Measurements from ENCODE around the gene SRSF11. TPM values are rescaled to one million over a fixed set of nuclear protein-coding genes. Genes with fewer than 3 reads are reported as not detected.
A peak's percentile ranks its signal among the peaks of the same experiment; 100 is the strongest.

The SRSF11 gene
- total and polyA plus RNA-seq, 7 donors: 34.2 to 248 (median 156) TPM

DNA sequence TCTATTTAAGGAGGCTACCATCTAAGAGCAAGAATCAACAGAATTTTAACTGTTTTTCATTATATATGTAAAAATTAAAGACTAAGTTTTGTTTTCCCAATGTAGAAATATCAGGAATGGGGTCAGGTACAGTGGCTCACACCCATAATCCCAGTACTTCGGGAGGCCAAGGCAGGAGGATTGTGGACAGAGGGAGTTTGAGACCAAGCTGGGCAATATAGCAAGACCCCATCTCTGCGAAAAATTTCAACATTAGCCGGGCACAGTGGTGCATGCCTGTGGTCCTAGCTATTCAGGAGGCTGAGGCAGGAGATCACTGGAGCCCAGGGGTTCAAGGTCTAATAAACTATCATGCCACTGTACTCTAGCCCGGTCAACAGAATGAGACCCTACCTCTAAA is 21.1 kb upstream of the SRSF11 start:
- H3K4me1 ChIP-seq: peaks cover 0 to 24% (median 17%) of the 10 kb centered on the region in 4 donors
- H3K4me3 ChIP-seq: no peak overlapping the region
- intact Hi-C loops (cut with DNase I): no loop called here
- DNase-seq: no peak
- H3K36me3 ChIP-seq: no peaks in the 10 kb centered on the region
- TF ChIP-seq, protein P1, sequence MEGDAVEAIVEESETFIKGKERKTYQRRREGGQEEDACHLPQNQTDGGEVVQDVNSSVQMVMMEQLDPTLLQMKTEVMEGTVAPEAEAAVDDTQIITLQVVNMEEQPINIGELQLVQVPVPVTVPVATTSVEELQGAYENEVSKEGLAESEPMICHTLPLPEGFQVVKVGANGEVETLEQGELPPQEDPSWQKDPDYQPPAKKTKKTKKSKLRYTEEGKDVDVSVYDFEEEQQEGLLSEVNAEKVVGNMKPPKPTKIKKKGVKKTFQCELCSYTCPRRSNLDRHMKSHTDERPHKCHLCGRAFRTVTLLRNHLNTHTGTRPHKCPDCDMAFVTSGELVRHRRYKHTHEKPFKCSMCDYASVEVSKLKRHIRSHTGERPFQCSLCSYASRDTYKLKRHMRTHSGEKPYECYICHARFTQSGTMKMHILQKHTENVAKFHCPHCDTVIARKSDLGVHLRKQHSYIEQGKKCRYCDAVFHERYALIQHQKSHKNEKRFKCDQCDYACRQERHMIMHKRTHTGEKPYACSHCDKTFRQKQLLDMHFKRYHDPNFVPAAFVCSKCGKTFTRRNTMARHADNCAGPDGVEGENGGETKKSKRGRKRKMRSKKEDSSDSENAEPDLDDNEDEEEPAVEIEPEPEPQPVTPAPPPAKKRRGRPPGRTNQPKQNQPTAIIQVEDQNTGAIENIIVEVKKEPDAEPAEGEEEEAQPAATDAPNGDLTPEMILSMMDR (IDR thresholded peaks at IDR 0.05): no peak
- TF ChIP-seq POLR2AphosphoS5 (IDR thresholded peaks at IDR 0.05) (no peak), POLR2A (IDR thresholded peaks at IDR 0.05) (no peak), EP300 (IDR thresholded peaks at IDR 0.05) (no peak)
- H3K9me3 ChIP-seq: no peaks in the 10 kb centered on the region
- 97 to 98% methylated on average over 4 of the region's 4 CpGs for WGBS, 2 donors
- H3K27me3 ChIP-seq: no peaks in the 10 kb centered on the region
- H3K27ac ChIP-seq: no peak overlapping the region

DNA sequence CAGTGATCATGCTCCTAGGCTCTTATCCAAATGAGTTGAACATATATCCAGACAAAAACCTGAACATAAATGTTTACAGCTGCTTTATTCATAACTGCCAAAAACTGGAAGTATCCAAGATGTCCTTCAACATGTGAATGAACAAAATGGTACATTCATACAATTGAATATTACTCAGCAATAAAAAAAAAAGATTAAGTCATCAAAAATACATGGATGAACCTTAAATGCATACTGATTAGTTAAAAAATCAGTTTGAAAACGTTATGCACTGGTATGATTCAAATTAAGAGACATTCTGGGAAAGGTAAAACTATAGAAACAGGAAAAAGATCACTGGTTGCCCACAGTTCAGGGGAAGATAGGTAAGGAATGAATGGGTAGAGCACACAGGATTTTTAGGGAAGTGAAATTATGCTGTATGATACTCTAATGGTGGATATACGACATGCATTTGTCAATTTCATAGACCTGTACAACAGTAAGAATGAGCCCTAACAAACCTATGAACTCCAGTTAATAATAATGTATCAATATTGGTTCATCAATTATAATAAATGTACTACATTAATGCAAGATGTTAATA is 18.9 kb upstream of the SRSF11 start:
- H3K9me3 ChIP-seq: no peaks in the 10 kb centered on the region
- H3K4me1 ChIP-seq: peaks cover 0 to 34% (median 28%) of the 10 kb centered on the region in 4 donors
- intact Hi-C loops (cut with DNase I): no loop called here
- H3K4me3 ChIP-seq: no peak overlapping the region
- no peaks in the 10 kb centered on the region for H3K36me3 ChIP-seq
- WGBS, 2 donors: 62% methylated on average over 2 of the region's 2 CpGs
- no peaks in the 10 kb centered on the region for H3K27me3 ChIP-seq
- DNase-seq: no peak
- no peak overlapping the region for H3K27ac ChIP-seq
- TF ChIP-seq EP300 (IDR thresholded peaks at IDR 0.05): no peak
- no peak for TF ChIP-seq POLR2A (IDR thresholded peaks at IDR 0.05)
- TF ChIP-seq POLR2AphosphoS5 (IDR thresholded peaks at IDR 0.05): no peak
- TF ChIP-seq, protein P1 (IDR thresholded peaks at IDR 0.05): no peak

DNA sequence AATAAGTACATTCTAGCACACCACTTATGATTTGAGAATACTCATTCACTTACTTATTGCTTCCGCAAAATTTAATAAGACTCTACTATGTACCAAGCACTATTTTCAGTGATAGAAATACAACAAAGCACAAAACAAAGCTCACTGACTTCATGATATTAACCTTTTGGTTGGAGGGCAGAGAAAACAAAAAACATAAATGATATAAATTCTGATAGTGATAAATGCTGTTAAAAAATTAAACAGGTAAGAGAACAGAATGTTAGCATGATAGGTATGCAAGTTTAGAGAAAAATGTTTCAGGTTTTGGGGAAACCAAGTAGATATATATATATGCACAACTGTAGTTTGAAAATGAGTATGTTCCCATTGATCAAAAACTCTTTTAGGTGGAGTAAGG is 17.0 kb upstream of the SRSF11 start:
- peaks cover 0 to 5% (median 0%) of the 10 kb centered on the region in 4 donors for H3K36me3 ChIP-seq
- no peak overlapping the region for H3K27ac ChIP-seq
- H3K4me1 ChIP-seq: peaks cover 0 to 51% (median 43%) of the 10 kb centered on the region in 4 donors
- 95 to 96% methylated on average over 1 of the region's 1 CpG for WGBS, 2 donors
- peak overlapping the region in 2 of 4 donors; percentile 78 to 86 for H3K4me3 ChIP-seq
- intact Hi-C loops (cut with DNase I): loop anchor here (2.0 kb wide), 1 partner anchor 207 kb away; the partner anchor contains the start of gene CTH
- no peaks in the 10 kb centered on the region for H3K27me3 ChIP-seq
- DNase-seq: no peak
- TF ChIP-seq POLR2AphosphoS5 (IDR thresholded peaks at IDR 0.05) (no peak), EP300 (IDR thresholded peaks at IDR 0.05) (no peak), POLR2A (IDR thresholded peaks at IDR 0.05) (no peak)
- TF ChIP-seq, protein P1 (IDR thresholded peaks at IDR 0.05): no peak
- no peaks in the 10 kb centered on the region for H3K9me3 ChIP-seq

DNA sequence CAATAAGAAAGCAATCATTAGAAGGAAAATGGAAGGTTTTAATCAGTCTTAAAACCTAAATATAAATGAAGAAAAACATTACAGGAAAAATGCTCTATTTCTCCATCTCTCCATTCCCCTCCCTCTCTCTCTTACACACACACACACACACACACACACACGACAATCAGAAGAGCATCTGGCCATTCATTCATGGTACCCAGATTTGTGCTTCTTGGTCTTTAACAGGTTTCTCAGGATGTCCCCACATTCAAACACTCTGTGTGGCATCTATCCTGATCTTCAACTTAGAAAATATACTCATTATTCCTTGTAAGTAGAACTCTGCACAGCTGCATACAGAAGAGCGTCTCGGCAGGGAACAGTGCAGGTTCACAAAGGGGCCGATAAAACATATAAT is 16.6 kb upstream of the SRSF11 start:
- WGBS, 2 donors: 1 to 2% methylated on average over 4 of the region's 4 CpGs
- Histone ChIP-seq H3K9me3 (no peaks in the 10 kb centered on the region), H3K27ac (peak overlapping the region; percentile 85 to 93 (median 90)), H3K4me1 (peaks cover 0 to 54% (median 46%) of the 10 kb centered on the region in 4 donors), H3K36me3 (peaks cover 0 to 5% (median 0%) of the 10 kb centered on the region in 4 donors), H3K27me3 (no peaks in the 10 kb centered on the region), H3K4me3 (peak overlapping the region; percentile 60 to 86 (median 69))
- TF ChIP-seq EP300 (IDR thresholded peaks at IDR 0.05): no peak
- TF ChIP-seq POLR2AphosphoS5 (IDR thresholded peaks at IDR 0.05): no peak
- TF ChIP-seq, protein P1 (IDR thresholded peaks at IDR 0.05): no peak
- TF ChIP-seq POLR2A (IDR thresholded peaks at IDR 0.05): no peak
- DNase-seq: no peak
- intact Hi-C loops (cut with DNase I): loop anchor here (2.0 kb wide), 1 partner anchor 206 kb away; the partner anchor contains the start of gene CTH

Measured in sigmoid colon (tissue), 7 donors.